GM15510 (cell line): ENCODE results near the gene ARID1B.

ENCODE experiments used
- POLR2A ChIP-seq: IDR thresholded peaks from 3 replicates; pipeline ENCODE4 v1.6.1; 2011; ENCODE audit warnings: borderline replicate concordance; ENCODE audit not compliant: insufficient read length; ENCODE audit errors: extremely low read depth

ARID1B gene

GRCh38 chr6:157248264-157248663 is 471.1 kb downstream of the ARID1B start:
- TF ChIP-seq POLR2A: no peak

DNA sequence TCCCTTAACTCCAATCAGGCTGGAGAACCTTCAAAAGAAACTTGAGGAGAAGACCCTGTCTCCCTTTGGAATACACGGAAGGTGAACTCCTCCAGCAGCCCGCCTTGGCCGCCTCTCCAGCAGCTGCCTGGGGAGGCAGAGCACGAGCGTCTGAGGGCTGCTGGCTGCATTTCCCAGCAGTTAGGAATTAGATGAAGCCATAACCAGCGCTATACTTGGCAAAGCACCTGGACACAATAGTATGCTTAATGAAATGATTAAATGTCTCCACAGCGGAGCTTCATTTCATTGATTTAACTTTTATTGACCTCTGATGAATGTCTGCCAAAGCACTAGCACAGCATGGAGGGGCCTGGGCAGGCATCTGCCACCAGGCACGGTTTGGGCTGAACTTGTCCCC is 472.6 kb downstream of the ARID1B start:
- no peak for TF ChIP-seq POLR2A

- no peak for TF ChIP-seq POLR2A
Measured at GRCh38 chr6:157251586-157252247, 474.5 kb downstream of the ARID1B start.

DNA sequence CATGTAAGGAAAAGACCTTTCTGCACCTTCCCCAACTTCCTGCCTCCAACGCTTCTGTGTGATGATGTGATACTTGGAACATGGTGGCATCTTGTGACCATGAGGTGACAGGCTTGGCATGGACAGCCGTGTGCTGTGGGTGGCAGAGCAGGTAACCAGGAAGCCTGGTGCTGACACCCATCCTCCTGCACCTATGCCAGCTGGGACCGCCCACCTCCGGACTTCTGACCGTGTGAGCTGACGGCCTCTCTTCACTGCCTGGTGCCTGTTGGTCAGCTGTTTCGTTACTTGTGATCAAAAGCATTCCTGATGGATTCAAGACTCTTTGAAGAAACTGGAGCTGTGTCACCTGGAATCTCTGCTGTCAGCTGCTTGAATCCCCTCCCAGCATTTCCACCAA is 475.8 kb downstream of the ARID1B start:
- TF ChIP-seq POLR2A: no peak

DNA sequence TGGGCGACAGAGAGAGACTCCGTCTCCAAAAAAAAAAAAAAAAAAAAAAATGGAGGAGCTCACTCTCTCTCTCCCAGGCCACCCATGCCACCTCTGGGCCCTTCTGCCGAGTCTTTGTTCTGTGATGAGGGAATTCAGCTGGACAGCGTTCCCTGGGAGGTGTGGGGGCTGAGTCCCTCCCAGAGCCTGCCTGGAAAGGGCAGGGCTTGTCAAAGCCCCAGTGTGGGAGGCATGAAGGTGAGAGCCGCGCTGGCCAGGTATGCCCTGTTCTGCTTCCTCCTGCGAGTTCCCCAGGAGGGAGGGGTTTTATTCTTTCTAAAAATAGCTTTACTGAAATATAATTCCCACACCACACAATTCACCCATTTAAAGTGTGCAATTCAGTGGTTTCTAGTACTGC is 476.5 kb downstream of the ARID1B start:
- no peak for TF ChIP-seq POLR2A

DNA sequence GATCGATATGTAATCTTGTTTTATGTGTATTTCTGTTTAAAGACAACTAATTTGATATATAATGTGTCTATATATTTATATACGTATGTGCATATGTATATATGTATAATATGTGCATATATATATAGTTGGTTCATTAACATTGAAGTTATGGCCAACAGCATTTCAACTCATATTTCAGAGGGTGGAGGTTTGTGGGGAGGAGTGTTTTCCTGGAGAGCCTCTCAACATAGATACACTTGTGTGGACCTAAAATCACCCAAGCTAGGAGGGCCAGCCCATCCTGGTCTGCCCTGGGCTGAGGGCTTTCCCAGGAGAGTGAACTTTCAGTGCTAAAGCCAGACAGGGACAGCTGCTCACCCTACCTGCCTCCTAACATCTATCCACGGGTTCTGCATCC is 477.4 kb downstream of the ARID1B start:
- TF ChIP-seq POLR2A: no peak

- no peak for TF ChIP-seq POLR2A
Measured at GRCh38 chr6:157255079-157255478, 477.9 kb downstream of the ARID1B start.

GRCh38 chr6:157258878-157259277 is 481.7 kb downstream of the ARID1B start:
- no peak for TF ChIP-seq POLR2A

DNA sequence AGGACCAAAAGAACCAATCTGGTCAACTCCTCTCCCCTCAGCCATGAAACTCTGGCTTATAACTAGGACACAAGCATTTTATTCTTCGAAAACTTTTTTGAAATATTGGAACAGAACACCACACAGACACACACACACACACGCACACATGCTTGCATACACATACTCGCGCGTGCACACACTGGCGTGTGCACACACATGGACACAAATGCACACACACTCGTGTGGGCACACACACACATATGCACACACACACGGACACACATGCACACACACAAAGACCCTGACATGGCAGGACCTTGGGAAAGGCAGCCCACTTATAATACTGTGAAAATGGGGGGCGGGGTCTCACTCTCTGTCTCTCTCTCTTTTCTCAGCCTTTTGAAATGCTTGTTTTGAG is 482.3 kb downstream of the ARID1B start:
- TF ChIP-seq POLR2A: no peak
